Activated T-helper 2 cell treated with anti-CD3 and anti-CD28 coated beads, Interferon-gamma antibody, Interleukin-2, Interleukin-4, amounts not matched to agents 10 μg/mL and 5 μg/mL and 100 μg/mL, durations not matched to agents 14 hours and 24 hours and 36 hours (primary cell): ENCODE results near the gene SLC24A4. TPM values are rescaled to one million over a fixed set of nuclear protein-coding genes. Genes with fewer than 3 reads are reported as not detected.

Experiments used
- DNase-seq: peaks from one replicate; pipeline ENCODE4 v3.0.0; 2021; ENCODE audit warnings: low spot score
- H3K27ac Mint-ChIP-seq: one replicate; pipeline ENCODE4 v1.8.0; 2021; ENCODE audit warnings: mixed read lengths
- H3K27me3 Mint-ChIP-seq: one replicate; pipeline ENCODE4 v1.8.0; 2021; ENCODE audit warnings: low read depth, mixed read lengths
- H3K36me3 Mint-ChIP-seq: one replicate; pipeline ENCODE4 v1.8.0; 2021; ENCODE audit warnings: low read depth, mixed read lengths
- H3K4me1 Mint-ChIP-seq: one replicate; pipeline ENCODE4 v1.8.0; 2021; ENCODE audit warnings: low read depth, mixed read lengths
- H3K4me3 Mint-ChIP-seq: one replicate; pipeline ENCODE4 v1.8.0; 2021; ENCODE audit warnings: low read depth, mild to moderate bottlenecking, moderate library complexity, mixed read lengths
- H3K9me3 Mint-ChIP-seq: one replicate; pipeline ENCODE4 v1.8.0; 2021; ENCODE audit warnings: mixed read lengths
- intact Hi-C: fragments of 100-400 bp; cut with micrococcal nuclease; formaldehyde crosslinking; loops from one replicate; pipeline ENCODE4 v1.15.1; 2023
- total RNA-seq: library from RNA; stranded (reverse); gene quantifications from 2 replicates; pipeline ENCODE4 v1.2.3, GENCODE V29; 2022

The SLC24A4 gene
- total RNA-seq, 1 donor from 2014 or later: not detected

GRCh38 chr14:92549859-92550230 is 226.9 kb downstream of the SLC24A4 start:
- intact Hi-C loops: loop anchor here (5.0 kb wide), 1 partner anchor 37 kb away; no protein-coding TSS in a partner anchor
- no peak overlapping the region for H3K27ac Mint-ChIP-seq
- H3K9me3 Mint-ChIP-seq: no peaks in the 10 kb centered on the region
- no peak for DNase-seq
- H3K4me1 Mint-ChIP-seq: peaks cover 12% of the 10 kb centered on the region
- no peak overlapping the region for H3K4me3 Mint-ChIP-seq
- peaks cover 27% of the 10 kb centered on the region for H3K27me3 Mint-ChIP-seq
- no peaks in the 10 kb centered on the region for H3K36me3 Mint-ChIP-seq

Other genes with a start within 250 kb of the SLC24A4 start
- gene ATXN3, start 216.6 kb upstream of the SLC24A4 start, total RNA-seq: 31.1 and 35.9 TPM in 2 replicates
- gene NDUFB1, start 201.5 kb upstream of the SLC24A4 start, total RNA-seq: 77.3 and 78.6 TPM in 2 replicates
- gene CPSF2, start 201.2 kb upstream of the SLC24A4 start, total RNA-seq: 101 and 104 TPM in 2 replicates
- gene RIN3, start 190.6 kb downstream of the SLC24A4 start, total RNA-seq: 21.1 and 22.1 TPM in 2 replicates